ENCODE data around the gene SRRM3.
"Not testable (repeated sequence)": the region's sequence is repeated elsewhere in the genome, so short reads cannot be mapped to it uniquely, and the experiment has no call there.

The SRRM3 gene

DNA sequence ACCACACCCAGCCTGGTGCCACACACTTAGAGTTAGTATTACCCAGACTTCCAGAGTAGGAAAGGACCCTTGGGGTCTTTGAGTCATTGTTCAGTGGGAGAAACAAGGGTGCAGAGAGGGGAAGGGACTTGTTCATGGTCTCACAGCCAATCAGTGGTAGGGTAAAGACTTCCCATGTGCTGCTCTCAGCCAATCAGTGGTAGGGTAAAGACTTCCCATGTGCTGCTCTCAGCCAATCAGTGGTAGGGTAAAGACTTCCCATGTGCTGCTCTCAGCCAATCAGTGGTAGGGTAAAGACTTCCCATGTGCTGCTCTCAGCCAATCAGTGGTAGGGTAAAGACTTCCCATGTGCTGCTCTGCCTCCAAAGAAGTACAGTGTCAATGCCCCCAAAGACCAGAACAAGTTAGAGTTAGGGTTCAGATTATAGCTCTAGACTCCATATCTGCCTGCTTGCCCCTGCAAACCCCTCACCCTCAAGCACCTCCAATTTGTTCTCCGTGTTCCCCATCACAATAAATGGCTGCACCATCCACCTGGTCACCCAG is 25.3 kb downstream of the SRRM3 start:
- not testable (repeated sequence) for DNase-seq (ENCODE audit: low read depth in 2 of 2)

DNA sequence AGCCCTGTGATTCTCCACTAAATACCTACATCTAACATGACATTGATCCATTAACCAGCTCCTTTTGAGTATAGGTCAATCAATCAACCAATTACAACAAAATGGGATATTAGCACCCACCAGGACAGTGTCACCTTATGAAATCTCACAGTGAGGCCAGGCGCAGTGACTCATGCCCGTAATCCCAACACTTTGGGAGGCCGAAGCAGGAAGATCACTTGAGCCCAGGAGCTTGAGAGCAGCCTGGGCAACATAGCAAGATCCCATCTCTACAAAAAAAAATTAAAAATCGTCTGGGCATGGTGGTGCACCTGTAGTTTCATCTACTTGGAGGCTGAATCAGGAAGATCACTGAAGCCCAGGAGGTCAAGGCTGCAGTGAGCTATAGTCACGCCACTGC is 28.5 kb downstream of the SRRM3 start:
- no peak for DNase-seq (ENCODE audit: low read depth in 2 of 2)

DNA sequence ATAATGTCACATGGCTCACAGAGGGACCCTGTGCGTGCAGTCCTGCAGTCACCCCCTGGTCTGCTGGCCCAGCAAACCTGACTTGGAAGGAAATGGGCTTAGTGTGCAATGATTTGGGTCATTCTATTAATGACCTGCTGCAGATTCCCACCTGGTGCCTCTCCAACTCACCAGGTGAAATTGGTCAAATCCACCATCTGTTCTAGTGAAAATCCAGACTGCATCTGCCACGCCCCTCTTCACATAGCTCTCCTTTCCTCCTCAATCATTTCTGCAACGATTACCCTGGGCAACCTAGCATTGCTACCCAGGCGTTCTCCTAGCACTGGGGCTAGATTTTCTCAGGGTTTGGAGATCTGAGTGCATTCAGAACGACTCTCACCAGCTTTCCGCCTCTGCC is 29.4 kb downstream of the SRRM3 start:
- DNase-seq (ENCODE audit: low read depth in 2 of 2), result no peak

DNA sequence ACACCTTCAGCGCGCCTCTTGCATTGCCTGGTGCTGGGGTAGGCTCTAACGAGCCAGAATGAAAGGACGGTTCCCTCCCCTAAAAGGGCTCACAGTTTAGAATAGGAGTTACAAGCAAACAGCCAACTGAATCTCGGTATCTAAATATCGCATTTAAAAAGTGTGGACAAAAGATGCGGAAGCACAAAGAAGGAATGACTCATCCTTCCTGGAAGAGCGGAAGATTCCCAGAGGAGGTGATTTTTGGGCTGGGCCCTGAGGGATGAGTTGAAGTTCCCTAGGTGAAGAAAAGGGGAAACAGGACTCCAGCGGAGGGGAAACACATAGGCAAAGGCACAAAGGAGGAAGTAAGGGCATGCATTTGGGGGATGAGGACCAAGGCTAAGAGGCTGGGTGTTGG is 29.9 kb downstream of the SRRM3 start:
- DNase-seq (ENCODE audit: low read depth in 2 of 2), result no peak

DNA sequence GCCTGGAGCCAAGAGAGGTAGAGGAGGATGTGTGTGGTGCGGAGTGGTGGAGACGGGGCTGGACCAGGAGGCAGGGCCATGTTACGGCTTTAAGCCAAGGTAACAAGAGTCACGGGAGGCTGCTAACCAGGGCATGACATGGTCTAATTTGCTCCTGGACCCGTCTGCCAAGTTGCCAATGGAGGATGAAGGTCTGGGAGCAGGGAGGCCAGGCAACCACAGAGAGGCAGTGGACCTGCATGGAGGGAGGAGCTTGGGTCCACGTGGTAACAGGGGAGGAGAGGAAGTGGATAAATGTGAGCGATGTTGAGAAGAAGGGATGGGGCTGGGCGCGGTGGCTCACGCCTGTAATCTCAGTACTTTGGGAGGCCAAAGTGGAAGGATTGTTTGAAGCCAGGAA is 31.0 kb downstream of the SRRM3 start:
- no peak for DNase-seq (ENCODE audit: low read depth in 2 of 2)

DNA sequence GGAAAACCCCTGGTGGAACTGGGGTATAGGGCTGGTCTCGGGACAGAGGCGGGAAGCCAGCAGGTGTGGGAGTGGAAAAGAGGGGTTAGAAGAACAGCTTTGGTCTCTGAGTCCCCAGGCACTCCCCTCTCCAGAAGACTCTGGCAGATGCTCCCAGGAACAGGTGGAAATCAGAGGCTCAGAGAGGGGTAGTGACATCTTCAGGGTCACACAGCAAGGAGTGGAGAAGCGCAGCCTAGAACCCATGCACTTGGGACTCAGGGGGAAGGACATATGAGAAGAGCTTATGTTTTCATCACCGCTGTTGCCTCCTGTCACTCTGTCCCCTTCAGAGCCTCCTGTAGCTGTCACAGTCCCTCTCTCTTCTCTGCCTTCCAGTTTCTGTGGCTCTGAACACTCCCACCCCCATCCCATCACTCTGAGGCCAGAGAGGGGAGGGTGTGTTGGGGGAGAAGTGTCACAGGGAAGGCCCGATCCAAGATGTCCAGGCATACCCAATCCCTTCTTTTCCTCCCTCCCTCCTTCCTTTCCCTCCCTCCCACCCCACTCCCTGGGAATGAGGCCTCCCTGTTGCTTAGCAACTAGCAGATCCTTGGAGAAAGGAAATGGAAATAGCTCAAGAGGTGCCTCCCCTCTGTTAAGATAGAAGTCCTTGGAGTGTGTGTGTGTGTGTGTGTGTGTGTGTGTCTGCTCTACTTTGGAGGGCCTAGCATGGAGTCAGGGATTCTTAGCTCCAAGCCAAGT is 32.0 kb downstream of the SRRM3 start:
- DNase-seq (ENCODE audit: low read depth in 2 of 2), result no peak

DNA sequence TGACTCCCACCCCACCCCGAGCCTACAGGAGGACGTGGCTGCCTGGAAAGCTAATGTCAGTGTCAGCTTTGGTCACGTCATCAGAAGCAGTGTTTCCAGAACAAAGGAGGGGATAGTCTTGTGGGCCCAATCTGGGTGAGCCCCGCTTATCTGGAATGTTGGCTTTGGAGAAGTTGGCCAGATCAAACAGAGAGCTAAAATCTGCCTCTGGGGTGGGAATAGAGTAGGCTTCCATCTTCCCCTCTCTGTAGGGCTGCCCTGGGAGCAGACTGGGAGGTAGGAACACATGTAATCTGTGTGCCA is 32.5 kb downstream of the SRRM3 start:
- DNase-seq (ENCODE audit: low read depth in 2 of 2), result no peak

DNA sequence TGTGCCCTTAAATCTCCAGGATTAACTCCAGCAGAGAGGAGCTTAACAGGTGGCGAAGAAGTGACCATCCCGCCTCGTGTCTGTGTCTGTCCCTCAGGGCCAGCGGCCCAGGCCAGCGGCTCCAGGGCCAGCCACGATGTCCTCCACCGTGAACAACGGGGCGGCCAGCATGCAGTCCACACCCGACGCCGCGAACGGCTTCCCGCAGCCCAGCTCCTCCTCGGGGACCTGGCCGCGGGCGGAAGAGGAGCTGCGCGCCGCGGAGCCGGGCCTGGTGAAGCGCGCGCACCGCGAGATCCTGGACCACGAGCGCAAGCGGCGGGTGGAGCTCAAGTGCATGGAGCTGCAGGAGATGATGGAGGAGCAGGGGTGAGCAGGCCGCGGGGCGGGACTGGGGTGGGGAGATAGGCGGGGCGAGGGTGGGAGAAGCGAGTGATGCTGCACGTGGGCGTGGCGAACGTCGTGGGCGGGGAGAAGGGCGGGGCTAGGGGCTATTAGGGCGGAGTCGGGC is 33.3 kb downstream of the SRRM3 start:
- peak; percentile 81 to 87 for DNase-seq (ENCODE audit: low read depth in 2 of 2)

DNA sequence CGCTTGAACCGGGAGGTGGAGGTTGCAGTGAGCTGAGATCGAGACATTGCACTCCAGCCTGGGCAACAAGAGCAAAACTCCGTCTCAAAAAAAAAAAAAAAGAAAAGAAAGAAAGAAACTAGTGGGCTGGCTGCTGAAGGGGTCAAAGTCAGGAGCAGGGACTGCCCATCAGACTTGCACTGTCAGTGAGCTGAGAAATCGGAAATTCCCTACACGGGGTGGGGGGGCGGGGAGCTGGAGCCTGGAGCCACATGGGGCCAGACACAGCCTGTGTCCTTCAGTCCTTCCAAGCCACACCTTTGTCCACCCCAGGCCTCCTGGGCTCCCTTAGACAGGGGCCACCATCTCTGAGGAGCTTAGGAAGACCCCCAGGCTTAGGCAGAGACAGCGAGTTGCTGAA is 34.5 kb downstream of the SRRM3 start:
- DNase-seq (ENCODE audit: low read depth in 2 of 2), result no peak

DNA sequence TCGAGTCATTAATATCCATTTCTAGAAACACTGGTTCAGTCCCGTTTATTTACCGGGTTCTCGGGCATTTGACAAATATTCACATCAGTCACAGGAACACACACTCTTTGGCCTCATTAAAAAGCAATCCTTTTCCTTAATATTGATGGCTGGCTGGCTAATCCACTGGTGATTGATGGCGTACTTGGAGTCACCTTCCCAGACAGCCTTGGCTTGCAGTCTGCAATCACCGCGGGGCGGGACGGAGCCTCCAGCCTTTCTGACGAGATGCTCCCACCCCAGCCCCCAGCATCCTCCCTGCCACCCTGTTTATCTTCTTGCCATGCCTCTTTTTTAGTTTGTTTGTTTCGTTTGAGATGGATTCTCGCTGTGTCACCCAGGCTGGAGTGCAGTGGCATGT is 36.6 kb downstream of the SRRM3 start:
- DNase-seq (ENCODE audit: low read depth in 2 of 2), result no peak

DNA sequence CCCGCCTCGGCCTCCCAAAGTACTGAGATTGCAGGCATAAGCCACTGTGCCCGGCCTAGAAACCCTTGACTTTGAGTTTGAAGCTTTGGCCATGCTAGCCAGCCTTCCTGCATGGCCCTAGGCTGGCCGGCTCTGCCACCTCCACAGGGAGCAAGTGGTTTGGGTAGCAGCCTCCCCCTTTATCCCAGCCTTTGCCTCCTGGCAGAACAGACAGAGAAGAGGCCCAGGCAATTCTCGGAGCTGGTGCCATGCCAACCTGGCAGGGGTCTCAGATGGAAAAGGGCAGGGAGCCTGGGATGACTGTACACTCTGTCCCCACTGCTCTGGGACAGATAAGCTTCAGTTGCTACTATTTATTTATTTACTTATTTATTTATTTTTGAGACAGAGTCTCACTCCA is 39.4 kb downstream of the SRRM3 start:
- no peak for DNase-seq (ENCODE audit: low read depth in 2 of 2)

DNA sequence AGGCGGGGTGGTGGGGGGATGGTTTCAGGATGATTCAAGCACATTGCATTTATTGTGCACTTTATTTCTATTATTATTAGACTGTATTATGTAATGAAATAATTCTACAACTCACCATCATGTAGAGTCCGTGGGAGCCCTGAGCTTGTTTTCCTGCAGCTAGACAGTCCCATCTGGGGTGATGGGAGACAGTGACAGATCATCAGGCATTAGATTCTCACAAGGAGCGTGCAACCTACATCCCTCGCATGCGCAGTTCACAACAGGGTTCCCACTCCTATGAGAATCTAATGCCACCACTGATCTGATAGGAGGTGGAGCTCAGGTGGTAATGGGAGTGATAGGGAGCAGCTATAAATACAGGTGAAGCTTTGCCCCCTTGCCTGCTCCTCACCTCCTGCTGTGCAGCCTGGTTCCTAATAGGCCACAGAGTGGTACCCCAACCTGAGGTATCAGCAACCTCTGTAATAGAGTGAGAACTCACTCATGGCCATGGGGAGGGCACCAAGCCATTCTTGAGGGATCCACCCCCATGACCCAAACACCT is 40.9 kb downstream of the SRRM3 start:
- DNase-seq (ENCODE audit: low read depth in 2 of 2), result not testable (repeated sequence)

DNA sequence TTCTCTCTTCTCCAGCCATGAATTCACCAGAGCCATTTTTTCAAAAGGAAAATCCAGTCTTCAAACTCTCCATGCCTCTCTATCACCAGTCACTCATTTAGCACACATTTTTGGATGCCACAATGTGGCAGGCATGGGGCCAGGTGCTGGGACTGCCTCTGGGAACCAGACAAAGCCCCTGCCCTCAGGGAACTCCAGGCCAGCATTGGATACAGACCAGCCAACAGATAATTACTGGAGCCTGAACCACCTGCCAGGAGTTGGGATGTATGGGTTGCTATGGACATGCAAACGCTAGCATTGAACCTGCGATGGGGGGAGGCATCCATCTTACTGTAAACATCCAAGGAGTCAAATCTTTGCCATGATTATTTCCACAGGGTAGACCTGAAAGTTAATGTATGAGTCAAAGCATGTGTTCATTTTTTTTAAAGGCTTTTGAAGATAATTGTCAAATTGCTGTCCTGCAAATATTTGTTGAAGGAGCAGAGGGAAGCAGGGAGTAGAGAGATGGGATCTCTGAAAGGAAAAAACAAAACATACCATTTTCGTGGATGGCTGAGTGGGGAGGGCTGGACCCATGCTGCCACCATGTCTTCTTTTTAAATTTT is 43.2 kb downstream of the SRRM3 start:
- no peak for DNase-seq (ENCODE audit: low read depth in 2 of 2)

DNA sequence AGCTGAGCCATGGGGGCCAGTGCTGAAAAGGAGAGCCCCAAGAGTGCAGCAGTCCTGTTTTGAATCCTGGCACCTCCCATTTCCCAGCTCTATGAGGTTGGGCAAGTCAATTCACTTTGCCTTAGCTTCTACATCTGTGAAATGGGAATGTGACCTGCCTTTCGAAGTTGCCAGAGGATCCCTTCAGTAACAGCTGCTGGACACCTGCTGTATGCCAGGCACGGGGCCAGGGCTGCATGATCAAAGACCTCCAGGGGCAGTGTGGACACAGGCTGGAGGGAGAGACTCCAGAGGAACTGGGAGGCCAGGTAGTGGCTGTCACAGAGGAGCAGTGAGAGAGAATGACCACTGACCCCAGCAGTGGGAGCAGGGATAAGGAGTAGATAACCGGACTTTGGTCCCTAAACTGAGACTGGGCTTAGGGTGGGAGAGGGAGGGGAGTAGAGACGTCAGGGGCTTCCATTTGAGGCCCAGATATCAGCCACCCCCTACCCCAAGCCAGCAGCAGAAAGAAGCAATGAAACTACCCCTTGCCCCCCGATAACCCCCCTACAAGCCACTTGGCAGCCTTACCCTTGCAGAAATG is 45.2 kb downstream of the SRRM3 start:
- no peak for DNase-seq (ENCODE audit: low read depth in 2 of 2)

DNA sequence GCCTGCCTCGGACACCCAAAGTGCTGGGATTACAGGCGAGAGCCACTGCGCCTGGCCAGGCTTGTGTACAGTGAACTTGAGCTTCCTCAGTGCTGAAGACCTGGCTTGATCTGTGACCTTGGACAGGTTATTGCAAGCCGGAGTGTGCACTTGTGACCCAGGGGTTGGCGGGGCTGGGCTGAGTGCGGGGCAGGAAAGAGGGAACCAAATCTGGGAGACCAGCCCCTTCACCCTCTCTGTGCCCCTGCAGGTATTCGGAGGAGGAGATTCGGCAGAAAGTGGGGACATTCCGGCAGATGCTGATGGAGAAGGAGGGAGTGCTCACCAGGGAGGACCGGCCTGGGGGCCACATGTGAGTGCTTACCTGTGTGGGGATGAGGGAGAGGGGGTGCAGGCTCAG is 46.2 kb downstream of the SRRM3 start:
- no peak for DNase-seq (ENCODE audit: low read depth in 2 of 2)

DNA sequence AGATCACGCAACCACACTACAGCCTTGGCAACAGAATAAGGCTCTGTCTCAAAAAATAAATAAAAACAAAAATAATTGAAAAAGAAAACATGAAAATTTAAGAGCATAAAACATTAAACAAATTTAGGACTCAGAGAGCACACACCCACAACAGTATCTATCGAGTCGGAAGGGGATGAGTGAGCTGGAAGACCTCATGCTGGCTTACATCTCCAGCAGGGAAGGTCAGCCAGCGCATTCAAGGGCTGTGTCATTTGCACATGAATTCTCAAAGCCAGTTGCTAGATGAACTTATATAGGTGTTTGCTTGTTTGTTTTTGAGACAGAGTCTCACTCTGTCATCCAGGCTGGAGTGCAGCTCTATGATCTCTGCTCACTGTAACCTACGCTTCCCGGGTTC is 50.3 kb downstream of the SRRM3 start:
- DNase-seq (ENCODE audit: low read depth in 2 of 2), result no peak

DNA sequence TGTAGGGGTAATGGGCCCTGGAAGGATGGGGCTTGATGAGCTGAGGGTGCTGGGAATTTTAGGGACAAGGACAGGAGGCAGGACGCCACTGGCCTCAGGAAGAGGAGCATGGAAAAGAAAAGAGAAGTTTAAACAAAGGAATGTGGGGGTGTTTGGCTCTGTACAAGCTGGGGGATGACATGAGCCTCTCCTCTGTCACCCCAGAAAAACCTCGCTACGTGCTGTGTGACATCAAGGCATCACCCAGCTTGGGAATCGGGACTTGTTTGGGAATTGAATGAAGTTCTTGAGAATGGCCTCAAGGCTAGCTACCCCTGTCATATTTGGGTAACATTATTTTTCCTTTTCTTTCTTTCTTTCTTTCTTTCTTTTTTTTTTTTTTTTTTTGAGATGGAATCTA is 53.1 kb downstream of the SRRM3 start:
- DNase-seq (ENCODE audit: low read depth in 2 of 2), result no peak

DNA sequence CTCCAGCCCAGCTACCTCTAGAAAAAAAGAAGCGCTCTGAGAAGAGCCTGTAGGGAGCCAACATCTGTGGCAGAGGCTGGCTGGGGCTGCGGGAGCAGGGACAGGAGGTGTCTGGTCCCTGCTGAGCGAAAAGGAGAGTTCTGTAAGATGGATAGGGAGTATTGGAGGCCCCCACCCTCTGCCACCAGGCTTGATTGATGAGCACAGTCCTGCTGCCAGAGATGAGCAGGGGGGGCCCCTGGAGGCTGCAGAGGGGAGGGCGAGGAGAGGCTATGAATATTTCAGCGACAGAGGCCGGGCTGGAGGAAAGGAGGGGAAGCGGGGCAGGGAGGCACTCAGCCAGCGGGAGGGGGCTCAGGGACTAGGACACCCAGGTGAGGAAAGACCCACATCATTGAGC is 56.3 kb downstream of the SRRM3 start:
- DNase-seq (ENCODE audit: low read depth in 2 of 2), result no peak

DNA sequence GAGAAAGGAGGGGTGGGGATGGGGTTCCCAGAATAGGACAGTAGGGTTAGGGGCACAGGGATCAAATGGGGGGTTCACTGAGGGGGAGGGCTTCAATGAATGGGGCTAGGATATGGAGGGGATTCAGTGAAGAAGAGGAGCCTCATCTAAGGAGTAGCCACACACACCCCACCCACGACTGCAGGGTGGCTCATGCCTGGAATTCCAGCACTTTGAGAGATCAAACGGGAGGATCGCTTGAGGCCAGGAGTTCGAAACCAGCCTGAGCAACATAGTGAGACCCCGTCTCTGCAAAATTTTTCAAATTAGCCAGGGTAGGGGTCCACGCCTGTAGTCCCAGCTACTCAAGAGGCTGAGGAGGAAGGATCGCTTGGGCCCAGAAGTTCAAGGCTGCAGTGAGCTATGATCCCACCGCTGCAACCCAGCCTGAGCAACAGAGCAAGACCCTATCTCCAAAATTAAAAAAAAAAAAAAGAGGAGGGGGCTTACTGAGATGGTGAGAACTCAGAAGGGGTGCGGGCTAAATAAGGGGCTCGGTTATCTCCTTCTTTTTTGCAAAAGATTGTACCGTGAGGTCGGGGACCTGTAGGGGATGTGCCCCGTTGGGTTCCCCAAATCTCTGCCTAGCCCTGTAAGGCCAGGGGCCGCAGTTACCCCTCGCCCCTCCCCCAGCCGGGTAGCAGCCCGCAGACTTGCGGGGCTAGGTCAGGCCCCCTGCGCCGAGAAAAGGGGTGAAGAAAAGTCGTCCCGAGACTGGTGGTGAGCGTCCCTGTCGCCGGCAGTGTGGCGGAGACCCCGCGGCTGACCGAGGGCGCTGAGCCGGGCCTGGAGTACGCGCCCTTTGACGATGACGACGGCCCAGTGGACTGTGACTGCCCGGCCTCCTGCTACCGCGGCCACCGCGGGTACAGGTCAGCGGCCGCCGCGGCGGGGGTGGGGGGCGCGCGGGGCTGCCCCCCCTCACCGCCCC is 57.7 kb downstream of the SRRM3 start:
- no peak for DNase-seq (ENCODE audit: low read depth in 2 of 2)

DNA sequence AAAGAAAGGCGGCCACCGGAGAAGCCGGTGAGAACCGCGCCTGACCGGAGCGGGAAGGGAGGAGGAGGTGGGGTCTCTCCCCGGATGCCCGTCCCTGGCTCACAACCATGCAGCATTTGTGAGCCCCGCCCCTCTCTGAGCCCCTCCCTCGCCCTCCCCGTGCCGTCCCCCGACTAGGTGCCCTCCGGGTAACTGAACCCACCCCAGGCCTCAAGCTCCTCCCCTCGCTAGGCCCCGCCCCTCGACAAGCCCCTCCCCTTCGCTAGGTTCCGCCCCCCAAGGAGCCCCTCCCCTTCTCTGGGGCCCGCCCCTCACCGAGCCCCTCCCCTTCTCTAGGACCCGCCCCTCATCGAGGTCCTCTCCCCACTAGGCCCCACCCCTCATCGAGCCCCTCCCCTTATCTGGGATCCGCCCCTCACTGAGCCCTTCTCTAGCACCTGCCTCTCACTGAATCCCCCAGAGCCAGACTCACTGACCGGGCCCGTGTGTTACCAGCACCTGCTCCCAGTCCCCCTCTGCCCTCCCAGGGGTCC is 58.5 kb downstream of the SRRM3 start:
- peak; percentile 34 to 58 for DNase-seq (ENCODE audit: low read depth in 2 of 2)

DNA sequence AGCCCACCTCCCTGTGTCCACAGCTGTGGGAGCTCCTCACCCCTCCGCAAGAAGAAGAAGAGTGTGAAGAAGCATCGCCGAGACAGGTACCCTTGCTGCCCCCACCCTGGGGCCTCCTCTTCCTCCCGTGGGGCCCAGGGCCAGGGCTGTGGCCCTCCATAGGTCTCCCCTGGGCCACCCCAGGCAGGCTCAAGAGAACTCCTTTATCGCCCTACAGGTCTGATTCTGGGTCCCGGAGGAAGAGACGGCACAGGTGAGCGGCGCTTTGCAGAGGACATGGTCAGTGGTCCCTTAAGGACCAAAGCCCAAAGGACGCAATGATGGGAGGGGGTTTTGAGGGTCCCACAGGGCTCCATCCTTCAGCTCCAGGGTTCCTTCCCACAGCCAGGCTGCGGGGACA is 59.6 kb downstream of the SRRM3 start:
- no peak for DNase-seq (ENCODE audit: low read depth in 2 of 2)
